HG02610 (cell line): ENCODE results near the gene SPATA13.
"Not testable (repeated sequence)": the region's sequence is repeated elsewhere in the genome, so short reads cannot be mapped to it uniquely, and the experiment has no call there.

ENCODE experiments used
- ATAC-seq: cut with Tn5 transposase; IDR thresholded peaks from one replicate; pipeline ENCODE4 v1.9.1; 2021; ENCODE audit warnings: mild to moderate bottlenecking, moderate library complexity; ENCODE audit not compliant: unreplicated experiment

The SPATA13 gene

DNA sequence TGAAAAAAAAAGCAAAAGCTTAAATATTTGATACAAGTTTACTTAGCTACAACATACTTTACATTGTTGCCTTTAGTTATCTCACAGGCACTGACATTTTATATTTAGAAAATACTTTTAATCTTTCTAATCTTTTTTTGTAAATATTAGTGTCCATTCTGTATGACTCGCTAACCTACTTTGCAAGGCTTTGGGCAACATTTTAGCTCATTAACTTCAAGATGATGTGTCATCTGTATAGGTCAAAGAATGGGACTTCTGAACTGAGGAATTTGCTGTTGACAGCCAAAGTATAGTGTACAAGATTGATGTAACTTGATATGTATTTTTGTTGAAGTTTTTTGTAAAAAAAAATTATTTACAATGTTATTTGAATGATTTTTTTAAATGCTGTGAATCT, 146.1 kb downstream of the SPATA13 start:
- ATAC-seq: no peak

DNA sequence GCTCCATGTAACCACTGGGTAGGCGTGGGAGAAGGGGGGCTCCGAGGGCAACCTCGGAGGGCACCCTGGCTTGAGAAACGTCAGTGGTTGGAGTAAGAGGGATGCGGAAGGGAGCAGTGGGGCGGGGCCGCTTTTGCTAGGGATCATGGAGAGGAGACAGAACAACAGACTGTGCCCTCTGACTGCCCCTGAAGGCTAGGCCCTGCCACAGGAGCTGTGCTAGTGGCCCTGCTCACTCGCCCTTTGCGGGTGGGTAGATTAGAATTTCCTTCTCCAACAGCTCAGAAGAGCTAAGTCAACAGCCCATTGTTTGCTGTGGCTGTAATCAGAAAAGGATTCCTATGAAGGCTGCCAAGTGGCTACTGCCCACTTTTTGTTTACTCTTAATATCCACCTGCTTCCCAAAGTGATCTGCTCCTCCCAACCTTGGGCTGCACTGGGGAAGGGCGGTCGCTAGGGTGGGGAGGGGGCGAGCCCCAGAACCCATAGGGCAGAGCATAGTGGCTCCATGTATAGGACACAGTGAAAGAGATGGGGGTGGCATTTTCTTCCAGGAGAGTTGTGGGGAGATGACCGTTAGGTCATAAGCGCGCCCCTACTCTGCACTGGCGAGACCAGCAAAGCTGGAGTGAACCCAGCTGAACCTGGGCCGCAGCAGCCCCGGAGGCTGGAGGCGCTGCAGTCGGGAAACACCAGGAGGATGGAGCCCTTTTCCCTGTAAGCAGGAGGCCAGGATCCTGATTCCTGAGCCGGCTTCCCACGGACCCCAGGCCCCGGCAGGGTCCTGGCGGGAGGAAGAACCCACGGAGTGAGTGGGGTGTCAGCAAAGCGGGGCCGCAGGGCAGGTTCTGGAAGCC, 146.9 kb downstream of the SPATA13 start:
- ATAC-seq: no peak

DNA sequence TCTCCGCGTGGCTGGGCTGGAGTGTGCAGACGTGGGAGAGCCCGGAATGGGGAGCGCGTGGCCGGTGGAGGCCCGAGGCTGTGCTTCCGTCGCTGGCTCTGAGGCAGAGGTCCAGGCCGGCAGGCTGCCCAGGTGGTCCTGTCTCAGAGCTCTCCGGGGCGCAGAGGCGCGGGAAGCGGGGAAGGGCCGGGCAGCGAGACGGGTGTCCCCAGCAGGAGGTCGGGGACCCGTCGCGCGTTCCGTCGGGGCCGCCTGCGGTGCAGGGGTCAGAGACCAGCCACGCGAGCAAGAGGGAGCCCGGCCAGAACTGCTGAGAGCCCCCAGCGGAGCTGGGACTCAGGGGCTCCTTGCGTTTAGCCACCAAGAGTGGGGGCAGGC, 147.5 kb downstream of the SPATA13 start:
- ATAC-seq: no peak

DNA sequence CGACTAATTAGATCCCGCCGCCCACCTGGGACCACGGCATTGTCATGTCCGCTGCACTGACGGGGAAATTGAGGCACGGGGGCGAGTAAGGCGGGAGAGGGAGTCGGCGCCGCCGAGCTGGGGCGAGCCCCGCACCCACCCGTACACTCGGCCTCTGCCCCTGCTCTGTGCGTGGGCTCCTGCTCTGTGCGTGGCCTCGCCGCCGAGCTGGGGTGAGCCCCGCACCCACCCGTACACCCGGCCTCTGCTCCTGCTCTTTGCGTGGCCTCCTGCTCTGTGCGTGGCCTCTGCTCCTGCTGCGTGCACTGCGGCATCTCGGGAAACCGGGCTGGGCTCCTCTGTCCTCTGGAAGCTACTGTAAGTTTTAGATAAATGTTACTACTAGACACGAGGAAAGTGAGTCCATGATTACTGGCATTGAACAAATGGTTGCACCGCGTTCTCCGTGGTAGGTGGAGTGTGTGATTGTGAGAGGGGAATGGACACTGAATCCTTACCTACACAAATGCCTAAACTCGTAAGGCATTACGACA, 148.0 kb downstream of the SPATA13 start:
- no peak for ATAC-seq

- not testable (repeated sequence) for ATAC-seq
Measured at GRCh38 chr13:24309300-24309699, 148.8 kb downstream of the SPATA13 start, which contains the start of gene C1QTNF9. Gene C1QTNF9, plus strand, starts transcription at chr13:24309580. Its CDS starts 6,424 bp downstream, at chr13:24316004.

GRCh38 chr13:24313439-24313838, 152.9 kb downstream of the SPATA13 start:
- ATAC-seq: no peak

- ATAC-seq: not testable (repeated sequence)
Measured at GRCh38 chr13:24317835-24318234, 157.3 kb downstream of the SPATA13 start.

- ATAC-seq: not testable (repeated sequence)
Measured at GRCh38 chr13:24318878-24319277, 158.4 kb downstream of the SPATA13 start.

DNA sequence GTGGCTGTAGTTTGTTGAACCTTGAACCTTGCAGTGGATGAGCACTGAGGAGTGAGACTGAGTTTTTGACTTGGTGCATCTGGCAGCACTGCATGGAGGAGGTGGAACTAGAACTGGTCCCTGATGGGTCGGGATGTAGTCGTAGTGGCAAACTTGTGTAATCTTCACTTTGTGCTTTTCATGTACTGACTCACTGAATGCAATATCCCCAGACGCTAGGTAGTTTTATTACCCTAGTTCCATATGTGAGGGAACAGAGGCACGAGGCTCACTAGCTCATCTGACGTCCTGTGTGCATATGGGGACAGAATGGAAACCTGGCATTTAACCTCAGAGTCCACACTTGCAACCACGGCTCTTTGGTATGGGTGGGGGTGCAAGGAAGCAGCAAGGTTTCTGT, 159.1 kb downstream of the SPATA13 start:
- not testable (repeated sequence) for ATAC-seq

DNA sequence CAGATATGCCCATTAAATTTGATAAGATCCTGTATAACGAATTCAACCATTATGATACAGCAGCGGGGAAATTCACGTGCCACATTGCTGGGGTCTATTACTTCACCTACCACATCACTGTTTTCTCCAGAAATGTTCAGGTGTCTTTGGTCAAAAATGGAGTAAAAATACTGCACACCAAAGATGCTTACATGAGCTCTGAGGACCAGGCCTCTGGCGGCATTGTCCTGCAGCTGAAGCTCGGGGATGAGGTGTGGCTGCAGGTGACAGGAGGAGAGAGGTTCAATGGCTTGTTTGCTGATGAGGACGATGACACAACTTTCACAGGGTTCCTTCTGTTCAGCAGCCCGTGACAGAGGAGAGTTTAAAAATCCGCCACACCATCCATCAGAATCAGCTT, 160.9 kb downstream of the SPATA13 start:
- ATAC-seq: not testable (repeated sequence)

- not testable (repeated sequence) for ATAC-seq
Measured at GRCh38 chr13:24322470-24322869, 161.9 kb downstream of the SPATA13 start.

DNA sequence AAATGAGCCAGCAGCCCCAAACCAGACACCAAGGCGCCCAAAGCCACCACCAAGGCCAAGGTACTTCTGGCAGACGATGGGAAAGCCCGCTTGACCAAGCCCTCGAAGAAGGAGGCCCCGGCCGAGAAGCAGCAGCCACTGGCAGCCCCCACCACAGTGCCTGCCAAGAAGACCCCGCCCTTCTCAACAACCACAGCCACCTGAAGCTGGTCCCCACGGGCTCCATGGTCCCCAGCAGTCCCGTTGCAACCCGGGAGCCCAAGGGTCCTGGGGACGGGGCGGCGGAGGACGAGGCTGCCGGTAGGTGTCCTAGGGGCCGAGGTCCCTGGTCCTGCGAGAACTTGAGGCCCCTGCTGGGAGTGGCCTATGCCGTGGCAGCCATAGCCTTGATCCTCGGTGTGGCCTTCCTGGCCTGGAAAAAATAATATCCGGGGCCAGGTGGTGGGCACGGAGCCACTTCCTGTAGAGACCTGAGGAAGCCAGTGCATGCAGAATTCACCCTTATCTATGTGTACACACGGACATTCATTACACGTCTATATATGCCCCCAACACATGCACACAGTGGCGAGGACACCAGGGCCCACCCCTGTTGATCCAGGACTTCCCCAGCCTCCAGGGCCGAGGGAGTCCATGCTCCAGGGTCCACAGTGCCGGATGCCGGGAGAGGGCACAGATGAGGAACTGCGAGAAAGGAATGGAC, 162.7 kb downstream of the SPATA13 start:
- ATAC-seq: no peak

DNA sequence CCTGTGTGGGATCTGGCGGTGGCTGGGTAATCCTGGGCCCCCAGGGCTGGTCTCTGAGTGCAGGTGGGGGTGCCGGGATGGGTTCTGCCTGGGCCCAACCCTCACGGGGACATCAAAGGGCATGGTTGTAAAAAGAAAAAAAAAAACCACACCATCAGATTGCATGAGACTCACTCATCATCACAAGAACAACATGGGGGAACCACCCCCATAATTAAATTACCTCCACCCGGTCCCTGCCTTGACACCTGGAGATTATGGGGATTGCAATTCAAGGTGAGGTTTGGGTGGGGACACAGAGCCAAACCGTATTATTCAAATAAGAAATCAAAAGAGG, 163.2 kb downstream of the SPATA13 start:
- no peak for ATAC-seq

GRCh38 chr13:24327598-24327997, 167.1 kb downstream of the SPATA13 start:
- ATAC-seq: not testable (repeated sequence)

DNA sequence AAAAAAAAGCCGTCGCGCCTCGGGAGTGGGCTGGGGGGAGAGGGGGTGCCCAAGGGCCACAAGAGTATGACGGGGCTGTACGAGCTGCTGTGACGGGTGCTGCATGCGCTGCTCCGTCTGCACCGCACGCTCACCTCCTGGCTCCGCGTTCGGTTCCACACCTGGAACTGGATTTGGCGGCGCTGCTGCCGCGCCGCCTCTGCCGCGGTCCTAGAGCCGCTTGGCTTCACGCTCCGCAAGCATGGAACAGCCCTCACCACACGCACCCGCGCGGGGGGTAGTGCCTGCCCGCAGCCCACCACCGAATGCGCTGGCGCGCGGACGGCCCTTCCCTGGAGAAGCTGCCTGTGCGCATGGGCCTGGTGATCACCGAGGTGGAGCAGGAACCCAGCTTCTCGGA, 167.6 kb downstream of the SPATA13 start:
- no peak for ATAC-seq

GRCh38 chr13:24338721-24339120, 178.2 kb downstream of the SPATA13 start:
- no peak for ATAC-seq

DNA sequence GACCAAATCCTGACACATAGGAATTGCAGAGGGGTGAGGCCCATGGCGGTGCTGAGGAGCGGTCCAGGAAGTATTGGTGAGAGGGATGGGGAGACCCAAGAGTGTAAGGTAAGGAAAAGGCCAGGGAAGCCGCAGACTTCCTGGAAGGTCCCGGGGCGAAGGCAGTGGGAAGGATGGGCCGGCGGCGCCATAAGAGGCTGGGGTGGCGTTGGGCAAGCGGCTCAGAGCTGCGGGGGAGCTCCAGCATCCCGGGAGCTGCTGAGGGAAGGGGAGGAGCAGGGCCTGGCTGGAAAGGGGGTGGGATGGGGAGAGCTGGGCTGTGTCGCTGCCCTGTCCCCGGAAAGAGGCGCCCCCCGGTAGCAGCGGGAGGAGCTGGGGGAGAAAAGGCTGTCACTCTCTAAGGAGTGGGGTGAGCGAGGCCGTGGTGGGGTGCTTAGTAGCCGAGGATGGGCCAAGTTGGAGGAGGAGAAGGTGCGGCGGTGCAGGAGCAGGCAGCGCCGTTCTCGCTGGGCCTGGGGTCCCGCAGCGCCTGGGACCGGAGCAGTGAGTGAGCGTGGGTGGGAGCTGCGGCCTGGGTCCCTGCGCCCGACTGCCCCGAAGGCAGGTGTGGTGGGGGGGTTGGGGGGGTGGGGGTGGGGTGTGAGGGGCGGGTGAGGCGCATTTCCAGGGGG, 179.6 kb downstream of the SPATA13 start:
- ATAC-seq: no peak

- no peak for ATAC-seq
Measured at GRCh38 chr13:24340608-24340955, 180.1 kb downstream of the SPATA13 start.

DNA sequence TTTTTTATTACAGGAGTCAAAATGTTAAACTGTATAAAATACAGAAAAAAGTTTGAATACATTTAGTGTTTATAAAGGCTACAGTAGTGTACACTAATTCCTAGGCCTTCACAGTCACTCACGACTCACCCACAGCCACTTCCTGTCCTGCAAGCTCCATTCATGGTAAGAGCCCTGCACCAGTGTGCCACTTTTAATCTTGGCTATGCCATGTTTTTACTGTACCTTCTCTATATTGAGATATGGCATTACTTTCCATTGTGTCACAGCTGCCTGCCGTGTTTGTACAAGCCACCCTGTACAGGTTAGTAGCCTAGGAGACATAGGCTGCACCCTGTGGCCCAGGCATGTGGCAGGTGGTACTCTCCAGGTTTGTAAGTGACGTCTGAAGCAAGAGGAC, 180.9 kb downstream of the SPATA13 start:
- ATAC-seq: no peak

DNA sequence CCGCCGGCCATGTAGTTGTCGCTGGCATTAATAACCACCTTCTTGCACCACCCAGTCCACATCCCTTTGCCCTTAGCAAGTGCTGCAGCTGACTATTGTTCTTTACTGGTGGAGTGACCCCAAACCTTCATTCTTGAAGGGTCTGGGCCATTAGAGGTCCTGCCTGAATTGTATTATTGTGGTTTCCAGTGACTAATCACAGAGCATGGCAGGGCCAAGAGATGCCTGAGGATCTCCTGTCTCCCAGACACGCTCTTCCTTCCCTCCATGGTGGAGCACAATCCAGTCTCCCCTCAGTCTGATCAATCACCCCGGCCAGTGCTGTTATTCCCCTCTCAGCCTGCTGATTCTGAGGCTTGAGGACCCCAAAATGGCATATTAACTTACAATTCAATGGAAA, 187.9 kb downstream of the SPATA13 start:
- no peak for ATAC-seq

- no peak for ATAC-seq
Measured at GRCh38 chr13:24348797-24349515, 188.4 kb downstream of the SPATA13 start.
